M059J (cell line): ENCODE measurements around the gene PRKCSH. TPM values are rescaled to one million over a fixed set of nuclear protein-coding genes. Genes with fewer than 3 reads are reported as not detected.
A peak's percentile ranks its signal among the peaks of the same experiment; 100 is the strongest.
"Not testable (repeated sequence)": the region's sequence is repeated elsewhere in the genome, so short reads cannot be mapped to it uniquely, and the experiment has no call there.

ENCODE experiments used
- DNase-seq: peaks from one replicate; pipeline ENCODE4 v3.0.0-alpha.2; 2012; ENCODE audit warnings: low read depth
- total RNA-seq: library from RNA; depleted of rRNA; stranded (reverse); fragments of >200 nt; shearing (Covaris generic); gene quantifications from 2 replicates; pipeline ENCODE4 v1.2.3, GENCODE V29; 2014

The PRKCSH gene
- total RNA-seq, 1 experiment from 2014 or later: 132 TPM

DNA sequence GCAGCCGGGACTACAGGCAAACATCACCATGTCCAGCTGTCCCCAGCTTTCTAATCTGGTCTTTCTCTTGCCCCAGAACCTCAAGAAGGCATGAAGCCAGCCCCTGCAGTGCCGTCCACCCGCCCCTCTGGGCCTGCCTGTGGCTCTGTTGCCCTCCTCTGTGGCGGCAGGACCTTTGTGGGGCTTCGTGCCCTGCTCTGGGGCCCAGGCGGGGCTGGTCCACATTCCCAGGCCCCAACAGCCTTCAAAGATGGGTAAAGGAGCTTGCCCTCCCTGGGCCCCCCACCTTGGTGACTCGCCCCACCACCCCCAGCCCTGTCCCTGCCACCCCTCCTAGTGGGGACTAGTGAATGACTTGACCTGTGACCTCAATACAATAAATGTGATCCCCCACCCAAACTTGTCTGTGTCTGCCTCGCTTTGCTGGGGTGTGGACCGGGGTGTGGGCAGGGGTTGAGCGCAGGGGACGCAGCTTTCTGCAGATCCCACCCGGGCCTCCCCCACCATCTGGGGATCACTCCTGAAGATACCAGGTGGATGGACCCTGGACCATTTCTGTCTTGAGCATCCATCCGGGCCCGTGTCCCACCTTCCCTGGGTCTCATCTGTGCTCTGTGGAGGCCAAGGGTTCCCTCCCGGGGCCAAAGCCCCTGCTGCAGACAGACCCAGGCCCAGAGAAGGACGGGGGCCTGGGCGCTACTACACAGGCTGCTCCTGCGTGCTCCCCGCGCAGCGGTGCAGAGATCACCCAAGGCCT lies 15.3 kb downstream of the PRKCSH start:
- no peak for DNase-seq

DNA sequence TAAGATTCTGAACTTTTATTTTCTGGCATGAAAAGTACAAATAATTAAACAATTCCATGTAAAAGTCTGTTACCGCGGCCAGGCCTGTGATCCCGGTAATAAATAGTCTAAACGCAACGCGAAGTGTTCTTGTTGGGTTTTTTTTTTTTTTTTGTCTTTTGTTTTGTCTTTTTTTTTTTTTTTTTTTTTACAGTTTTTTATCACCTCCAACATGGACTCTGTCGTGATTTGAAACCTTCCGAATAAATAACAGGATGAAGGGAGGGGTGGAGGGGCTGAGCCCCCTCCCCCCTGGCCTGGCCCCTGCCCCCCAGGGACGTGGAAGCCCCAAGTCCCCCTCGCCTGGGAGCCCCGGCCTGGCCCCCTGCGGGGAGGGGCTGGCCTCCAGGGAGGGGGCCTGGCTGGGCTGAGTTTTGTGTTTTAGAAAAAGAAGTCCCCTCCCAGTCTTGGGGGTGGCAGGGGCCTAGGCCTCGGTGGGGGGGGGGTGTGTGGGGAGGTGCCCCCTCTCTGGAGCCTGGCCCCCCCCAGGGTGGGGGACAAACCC lies 16.0 kb downstream of the PRKCSH start:
- no peak for DNase-seq

DNA sequence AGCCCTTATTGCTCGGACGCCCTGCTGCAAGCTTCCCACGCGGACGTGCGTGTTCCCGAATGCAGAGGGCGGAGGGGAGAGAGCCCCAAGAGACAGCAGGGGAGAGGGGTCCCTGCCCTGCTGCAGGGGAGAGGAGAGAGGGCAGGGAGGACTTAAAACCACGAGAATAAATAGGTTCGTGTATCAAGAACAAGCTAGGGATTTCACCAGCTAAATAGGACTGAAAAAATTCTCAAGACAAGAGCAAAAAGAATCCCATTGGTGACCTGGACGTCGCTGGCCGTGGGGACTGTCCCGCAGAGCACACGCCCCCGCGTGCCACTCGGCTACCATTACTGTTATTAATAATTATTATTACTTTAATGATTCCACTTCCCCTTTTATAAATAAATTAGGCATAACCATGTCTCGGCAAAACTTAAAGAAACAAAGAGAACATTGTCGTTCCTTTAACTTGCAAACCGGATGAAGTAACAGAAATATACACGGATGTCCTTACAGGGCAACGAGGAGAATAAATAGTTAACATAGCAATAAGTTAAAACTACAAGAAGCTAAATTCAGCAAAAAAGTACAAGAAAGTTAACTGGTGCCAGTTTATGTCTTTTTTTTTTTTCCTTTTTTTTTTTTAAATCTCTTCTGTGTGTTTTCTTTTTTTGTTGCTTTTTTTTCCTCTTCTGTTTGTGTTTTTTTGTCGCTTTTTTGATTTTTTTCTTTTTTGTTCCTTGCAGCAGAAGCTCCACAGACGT lies 16.6 kb downstream of the PRKCSH start:
- no peak for DNase-seq

DNA sequence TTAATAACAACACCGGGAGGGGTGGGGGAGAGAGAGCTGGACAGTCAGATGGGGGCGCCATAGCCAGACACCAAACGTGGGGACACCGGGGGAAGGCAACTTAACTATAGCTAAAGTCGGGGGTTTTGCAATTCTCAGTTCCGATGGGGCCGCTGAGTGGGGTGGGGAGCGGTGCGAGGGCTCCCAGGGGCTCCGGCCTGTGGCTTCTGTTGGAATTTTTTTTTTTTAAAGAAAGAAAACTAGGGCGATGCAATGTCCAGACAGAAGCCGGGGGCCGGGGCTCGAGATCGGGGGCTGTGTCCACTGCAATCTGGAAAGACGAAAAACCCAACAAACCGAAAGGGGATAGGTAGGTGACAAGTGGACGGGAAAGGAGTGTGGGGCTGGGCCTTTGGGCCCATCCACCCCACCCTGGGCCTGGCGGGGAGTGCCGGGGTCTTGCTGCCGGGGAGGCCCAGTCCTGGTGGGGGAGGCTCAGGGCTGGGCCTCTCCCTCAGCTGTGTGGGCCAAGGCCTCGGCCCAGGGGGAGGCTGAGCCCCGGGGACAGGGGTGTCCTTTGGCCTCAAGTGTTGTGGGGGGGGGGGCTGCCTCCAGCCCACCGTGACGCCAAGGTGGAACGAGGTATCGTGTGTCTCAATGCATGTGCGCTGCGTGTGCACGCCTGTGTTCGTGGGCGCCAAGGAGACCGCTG lies 17.3 kb downstream of the PRKCSH start:
- DNase-seq: no peak

DNA sequence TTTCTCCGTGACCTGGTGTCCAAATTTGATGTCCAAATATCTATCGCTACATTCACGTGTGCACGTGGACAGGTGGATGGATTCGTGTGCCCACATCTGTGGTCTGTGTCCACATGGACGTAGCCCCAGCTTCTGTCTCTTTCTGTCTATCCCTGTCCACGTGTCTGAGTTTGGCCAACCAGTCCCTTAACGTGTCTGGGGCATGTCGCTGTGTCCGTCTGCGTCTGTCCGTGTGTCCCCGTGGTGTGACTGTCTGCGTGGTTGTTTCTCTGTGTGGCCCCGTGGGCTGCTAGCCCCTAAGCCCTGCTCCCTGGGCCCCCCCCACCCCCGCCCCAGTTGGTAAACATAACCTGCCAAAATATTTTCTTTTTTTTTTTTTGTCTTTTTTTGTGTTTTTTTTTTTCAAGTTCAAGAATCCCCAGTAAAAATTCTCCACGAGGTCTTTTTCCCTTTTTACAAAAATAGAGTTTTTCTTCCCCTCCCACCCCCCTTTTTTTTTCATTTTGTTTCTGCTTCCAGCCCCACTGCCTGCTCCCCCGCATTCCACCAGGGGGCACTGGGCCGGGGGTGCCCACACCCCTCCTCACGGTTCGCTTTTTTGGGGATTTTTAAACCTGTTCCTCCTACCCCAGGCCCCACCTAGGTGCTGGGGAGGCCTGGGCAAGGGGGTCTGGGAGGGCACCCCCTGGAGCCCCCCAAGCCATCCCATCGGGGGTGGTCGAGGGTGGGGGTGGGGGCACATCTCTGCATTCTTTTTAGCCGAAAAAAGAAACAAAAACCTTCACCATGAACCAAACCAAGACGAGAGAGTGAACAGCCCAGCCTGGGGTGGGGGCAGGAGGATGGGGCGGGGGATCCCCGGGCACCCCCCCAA lies 18.3 kb downstream of the PRKCSH start:
- DNase-seq: no peak

DNA sequence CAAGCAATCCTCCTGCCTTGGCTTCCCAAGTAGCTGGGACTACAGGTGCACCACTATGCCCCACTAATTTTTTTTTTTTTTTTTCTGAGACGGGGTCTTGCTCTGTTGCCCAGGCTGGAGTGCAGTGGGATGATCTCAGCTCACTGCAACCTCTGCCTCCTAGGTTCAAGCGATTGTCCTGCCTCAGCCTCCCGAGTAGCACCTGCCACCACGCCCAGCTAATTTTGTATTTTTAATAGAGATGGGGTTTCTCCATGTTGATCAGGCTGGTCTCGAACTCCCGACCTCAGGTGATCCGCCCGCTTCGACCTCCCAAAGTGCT lies 19.8 kb downstream of the PRKCSH start:
- DNase-seq: not testable (repeated sequence)

DNA sequence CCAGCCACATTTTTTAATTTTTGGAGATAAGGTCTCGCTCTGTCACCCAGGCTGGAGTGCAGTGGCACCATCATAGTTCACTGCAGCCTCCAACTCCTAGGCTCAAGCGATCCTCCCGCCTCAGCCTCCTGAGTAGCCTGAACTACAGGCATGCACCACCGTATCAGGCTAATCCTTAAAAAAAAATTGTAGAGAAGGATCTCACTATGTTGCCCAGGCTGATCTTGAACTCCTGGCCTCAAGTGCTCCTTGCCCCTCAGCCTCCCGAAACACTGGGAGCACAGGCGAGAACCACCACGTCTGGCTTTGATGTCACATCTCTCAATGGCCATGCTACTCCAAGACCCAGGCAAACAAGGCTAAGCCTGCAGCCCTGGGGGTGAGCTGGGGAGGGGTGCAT lies 21.2 kb downstream of the PRKCSH start:
- no peak for DNase-seq

DNA sequence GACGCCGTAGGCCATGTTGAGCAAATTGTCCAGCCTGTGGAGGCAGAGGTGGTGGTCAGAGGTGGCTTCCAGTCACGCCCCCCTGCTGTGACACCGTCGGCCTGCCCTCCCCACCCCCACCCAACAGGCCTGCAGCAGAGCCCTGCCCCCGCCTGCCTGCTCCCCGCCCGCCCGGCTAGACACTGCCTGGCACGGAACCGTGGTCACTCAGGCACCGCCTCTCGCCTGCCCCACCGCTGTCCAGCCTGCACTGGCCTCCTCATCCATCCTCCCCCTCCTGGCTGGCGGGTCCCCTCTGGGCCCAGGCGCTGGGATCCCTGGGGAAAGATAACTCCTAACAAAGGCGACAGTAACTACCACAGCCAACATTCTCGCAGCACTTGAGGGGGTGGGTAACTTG lies 21.7 kb downstream of the PRKCSH start:
- no peak for DNase-seq

DNA sequence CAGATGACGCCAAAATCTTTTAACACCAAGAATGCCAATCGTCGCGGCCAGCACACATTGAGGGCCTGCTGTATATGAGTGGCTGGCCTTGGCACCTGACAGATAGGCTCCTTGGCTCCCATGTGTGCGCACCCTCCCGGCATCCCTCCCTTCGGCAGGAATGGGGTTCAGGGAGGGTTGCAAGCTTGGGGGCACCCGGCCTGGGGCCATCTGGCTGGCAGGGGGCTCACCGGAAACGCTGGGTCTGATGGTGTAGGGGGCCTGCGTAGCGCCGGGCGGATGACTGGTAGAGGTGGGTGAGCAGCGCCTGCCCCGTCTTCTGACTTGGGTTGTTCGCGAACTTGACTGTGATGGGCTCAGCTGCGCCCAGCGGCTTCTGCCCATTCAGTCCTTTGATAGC lies 22.4 kb downstream of the PRKCSH start:
- DNase-seq: no peak

DNA sequence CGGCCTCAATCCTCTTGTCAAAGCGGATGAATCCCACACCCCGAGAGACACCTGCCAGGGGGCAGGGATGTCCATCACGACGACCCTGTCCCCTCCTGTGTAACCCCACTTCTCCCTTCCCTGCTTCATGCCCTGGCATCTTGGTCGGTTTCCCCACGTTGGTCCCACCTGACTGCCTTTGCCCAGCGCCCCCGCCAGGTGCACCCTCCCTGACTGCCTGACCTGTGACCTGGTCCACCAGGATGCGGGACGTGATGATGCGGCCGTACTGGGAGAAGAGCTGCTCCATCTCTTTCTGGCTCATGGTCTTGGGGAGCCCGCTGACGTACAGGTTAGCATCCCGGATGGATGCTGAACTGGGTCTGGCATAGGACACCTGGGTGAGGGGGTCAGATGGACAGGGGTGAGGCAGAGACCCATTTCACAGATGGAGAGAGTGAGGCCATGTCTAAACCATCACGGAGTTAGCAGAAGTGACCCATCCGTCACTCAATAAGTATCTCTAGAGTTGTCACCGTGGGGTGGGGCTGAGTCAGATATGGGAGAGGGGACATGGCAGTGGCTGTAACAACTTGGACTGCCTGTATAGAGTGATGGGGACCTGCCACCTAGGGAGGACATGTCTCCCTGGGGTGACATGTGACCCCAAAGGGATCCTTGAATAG lies 22.9 kb downstream of the PRKCSH start:
- no peak for DNase-seq

DNA sequence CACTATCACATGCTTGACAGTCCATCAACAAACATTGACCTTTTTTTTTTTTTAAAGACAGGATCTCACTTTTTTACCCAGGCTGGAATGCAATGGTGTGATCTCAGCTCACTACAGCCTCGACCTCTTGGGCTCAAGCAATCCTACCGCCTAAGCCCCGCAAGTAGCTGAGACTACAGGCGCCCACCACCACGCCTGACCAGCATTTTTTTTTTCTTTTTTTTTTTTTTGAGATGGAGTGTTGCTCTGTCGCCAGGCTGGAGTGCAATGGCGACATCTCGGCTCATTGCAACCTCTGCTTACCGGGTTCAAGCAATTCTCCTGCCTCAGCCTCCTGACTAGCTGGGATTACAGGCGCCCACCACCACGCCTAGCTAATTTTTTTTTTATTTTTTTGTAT lies 23.5 kb downstream of the PRKCSH start:
- not testable (repeated sequence) for DNase-seq

DNA sequence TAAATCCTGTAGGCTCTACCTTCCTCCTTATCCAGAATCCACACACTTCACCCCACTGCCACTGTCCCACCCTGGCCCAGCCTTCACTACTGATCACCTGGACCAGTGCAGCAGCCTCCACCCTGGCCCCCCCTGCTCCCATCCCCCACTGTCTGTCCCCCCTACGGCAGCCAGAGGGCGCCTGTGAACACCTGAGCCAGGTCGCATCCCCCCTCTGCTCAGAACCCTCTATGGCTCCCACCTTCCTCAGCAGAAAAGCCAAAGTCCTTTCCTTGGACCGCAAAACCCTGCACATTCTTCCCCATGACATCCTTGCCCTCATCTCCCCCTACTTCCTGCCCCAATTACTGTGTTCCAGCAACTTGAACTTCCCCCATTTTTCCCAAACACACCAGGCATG lies 24.8 kb downstream of the PRKCSH start:
- DNase-seq: no peak

DNA sequence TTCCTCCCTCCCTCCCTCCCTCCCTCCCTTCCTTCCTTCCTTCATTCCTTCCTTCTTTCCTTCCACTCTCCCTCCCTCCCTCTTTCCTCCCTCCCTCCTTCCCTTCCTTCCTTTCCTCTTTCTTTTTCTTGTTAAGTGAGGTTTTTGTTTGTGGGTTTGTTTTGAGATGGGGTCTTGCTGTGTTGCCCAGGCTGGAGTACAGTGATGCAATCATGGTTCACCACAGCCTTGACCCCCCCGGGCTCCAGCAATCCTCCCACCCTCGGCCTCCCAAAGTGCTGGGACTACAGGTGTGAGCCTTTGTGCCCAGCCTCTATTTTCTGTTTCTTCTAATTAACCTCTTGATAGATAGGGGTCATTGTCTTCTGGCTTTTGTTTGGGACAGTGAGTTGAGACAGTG lies 26.0 kb downstream of the PRKCSH start:
- no peak for DNase-seq

DNA sequence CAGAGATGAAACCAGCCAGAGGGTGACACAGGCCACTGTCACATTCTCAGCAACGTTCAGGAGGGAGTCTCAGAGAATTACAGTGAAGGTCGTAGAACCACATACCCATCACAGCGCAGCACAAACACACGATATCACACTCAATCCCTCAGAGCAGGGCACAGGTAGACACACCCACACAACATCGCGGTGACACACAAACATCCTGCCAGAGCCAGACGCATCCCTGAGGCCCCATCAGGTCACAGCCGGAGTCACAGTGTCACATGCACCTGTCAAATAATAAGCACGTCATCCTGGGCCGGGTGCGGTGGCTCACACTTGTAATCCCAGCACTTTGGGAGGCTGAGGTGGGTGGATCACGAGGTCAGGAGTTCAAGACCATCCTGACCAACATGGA lies 28.0 kb downstream of the PRKCSH start:
- DNase-seq: no peak

DNA sequence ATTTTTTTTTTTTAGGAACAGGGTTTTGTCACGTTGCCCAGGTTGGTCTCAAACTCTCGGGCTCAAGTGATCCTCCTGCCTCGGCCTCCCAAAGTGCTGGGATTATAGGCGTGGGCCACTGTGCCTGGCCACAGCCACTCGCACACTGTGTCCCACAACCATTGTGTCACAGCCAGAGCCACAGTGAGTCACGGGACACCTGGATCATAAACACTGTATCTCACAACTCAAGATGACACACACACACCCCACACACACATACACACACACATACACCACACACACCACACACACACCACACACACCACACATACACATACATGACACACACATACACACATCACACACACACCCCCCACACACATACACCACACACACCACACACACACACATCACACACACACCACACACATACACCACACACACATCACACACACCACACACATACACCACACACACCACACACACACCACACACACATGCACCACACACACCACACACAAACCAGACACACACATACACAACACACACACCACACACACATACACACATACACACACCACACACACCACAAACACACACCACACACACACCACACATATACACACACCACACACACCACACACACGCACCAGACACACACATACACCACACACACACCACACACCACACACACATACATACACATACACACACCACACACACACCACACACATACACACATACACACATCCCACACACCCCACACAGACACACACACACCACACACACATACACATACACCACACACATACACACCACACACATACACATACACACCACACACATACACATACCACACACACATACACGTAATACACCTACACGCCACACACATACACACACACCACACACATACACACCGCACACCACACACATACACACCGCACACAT lies 29.2 kb downstream of the PRKCSH start:
- no peak for DNase-seq

DNA sequence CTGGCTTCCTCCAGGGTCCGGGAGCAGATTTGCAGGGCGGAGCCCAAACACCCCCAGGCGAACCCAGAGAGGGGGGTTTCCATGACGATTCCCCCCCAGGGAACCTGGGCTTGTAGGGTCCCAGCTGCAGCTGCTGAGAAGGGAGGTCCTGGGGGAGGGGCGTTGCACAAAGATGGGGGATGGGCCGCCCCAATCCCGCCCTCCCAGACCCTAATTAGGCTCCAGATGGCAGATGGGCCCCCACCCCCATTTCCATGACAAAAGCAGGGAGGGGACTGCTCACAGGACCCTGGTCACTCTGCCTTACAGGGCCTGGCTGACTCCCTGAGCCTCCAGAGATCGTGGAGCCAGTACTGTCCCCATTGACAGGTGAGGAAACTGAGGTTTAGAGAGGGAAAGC lies 30.2 kb downstream of the PRKCSH start:
- no peak for DNase-seq

DNA sequence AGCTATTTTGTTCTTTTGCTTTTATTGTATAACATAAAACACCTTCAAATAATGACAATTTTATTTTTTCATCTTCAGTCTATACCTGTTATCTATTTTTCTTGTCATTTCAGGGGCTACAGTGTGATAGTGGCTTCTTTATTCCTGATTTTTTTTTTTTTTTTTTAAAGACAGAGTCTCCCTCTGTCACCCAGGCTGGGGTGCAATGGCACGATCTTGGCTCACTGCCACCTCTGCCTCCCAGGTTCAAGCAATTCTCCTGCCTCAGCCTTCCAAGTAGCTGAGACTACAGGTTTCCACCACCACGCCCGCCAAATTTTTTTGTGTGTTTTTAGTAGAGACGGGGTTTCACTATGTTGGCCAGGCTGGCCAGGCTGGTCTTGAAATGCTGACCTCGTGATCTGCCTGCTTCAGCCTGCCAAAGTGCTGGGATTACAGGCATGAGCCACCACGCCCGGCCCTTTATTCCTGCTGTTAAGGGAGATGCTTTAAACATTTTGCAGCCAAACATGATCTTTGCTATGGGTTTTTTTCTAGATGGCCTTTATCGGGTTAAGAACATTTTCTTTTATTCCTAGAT lies 32.9 kb downstream of the PRKCSH start:
- DNase-seq: not testable (repeated sequence)

DNA sequence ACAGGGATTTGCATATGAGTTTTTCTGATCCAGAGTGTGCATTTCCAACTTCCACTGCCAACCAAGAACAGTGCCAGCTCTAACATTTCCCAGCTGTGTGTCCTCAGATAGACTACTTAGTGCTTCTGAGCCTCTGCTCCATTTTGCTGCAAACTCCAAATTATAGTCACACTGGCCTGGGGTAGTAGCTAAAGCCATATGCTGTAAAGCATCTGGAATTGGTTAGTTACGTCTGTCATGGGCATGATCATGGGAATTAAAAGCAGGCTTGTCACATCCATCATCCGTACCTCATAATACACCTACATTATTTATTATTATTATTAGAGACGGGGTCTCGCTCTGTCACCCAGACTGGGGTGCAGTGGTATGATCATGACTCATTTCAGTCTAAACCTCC lies 38.3 kb downstream of the PRKCSH start:
- DNase-seq: no peak

DNA sequence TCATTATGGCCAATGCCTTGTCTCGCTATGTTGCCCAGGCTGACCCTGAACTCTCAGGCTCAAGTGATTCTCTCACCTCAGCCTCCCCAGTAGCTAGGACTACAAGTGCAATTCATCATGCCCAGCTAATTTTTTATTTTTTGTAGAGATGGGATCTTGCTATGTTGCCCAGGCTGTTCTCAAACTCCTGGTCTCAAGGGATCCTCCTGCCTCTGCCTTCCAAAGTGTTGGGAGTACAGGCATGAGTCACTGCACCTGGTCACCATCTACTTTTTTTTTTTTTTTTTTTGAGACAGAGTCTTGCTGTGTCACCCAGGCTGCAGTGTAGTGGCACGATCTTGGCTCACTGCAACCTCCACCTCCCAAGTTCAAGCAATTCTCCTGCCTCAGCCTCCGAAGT lies 39.9 kb downstream of the PRKCSH start:
- peak; percentile 33 for DNase-seq

DNA sequence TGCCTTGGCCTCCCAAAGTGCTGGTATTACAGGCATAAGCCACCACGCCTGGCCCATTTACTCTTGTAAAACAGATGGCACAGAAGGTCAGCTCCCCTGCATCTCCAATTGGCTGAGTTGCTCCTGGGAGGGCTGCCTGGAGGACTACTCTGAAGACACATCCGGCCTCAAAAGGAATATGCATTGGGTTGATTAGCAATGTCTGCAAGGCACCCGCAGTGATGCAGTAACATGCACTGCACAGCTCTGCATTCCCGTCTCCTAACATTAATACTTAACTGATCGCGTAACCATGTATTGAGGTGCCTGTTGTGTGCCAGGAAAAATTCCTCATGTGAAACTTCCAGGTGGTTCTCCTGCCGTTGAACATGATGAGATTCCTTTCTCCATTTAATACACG lies 40.4 kb downstream of the PRKCSH start:
- no peak for DNase-seq
